ENCODE data around the gene SMPX. TPM values are rescaled to one million over a fixed set of nuclear protein-coding genes. Genes with fewer than 3 reads are reported as not detected.

Gene SMPX
- total RNA-seq, 1 experiment from 2014 or later: not detected

DNA sequence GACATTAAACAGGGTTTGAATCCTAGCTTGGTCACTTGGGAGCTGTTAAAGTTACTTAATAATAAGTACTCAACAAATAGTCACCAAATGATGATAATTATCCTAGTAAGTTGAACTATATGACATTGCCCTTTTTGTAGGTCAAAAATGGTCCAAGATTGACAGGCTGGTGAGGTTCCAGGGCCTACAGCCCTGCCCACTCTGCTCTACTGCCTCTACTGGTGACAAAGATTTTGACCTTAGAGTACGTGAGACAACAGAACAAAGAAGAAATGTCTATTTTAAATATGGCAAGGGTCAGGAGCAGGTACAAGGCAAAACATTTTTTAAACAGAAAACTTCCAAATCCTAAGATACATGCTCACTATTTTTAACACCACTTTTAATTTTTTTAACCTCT, 572 bp upstream of the SMPX start:
- no peaks in the 10 kb centered on the region for H3K9me3 ChIP-seq (ENCODE audit: insufficient read depth, low read depth)
- no peak overlapping the region for H3K4me2 ChIP-seq
- ChIA-PET CTCF (no interaction called here), POLR2A (ENCODE audit: unreplicated experiment) (interaction anchor here (0.6 kb wide), 1 partner anchor 592 kb away, joined by 3 read pairs; no protein-coding TSS in a partner anchor)
- BruUV-seq (replicated peaks): no TSS peak
- H3K4me1 ChIP-seq (replicated peaks; ENCODE audit: insufficient read depth): no peaks in the 10 kb centered on the region
- H3F3A ChIP-seq (ENCODE audit: insufficient read depth, low read depth): no peaks in the 10 kb centered on the region
- intact Hi-C loops (cut with micrococcal nuclease; ENCODE audit: unreplicated experiment): no loop called here
- no peaks in the 10 kb centered on the region for H3K27me3 ChIP-seq (ENCODE audit: insufficient read depth, low read depth)
- no peak overlapping the region for H2AFZ ChIP-seq
- no peak overlapping the region for H3K4me3 ChIP-seq
- no peak for DNase-seq
- H3K27ac ChIP-seq: no peak overlapping the region
- no peaks in the 10 kb centered on the region for H3K36me3 ChIP-seq (ENCODE audit: low read depth)
- H4K20me1 ChIP-seq (ENCODE audit: insufficient read depth): no peaks in the 10 kb centered on the region
- TF ChIP-seq, protein P1, sequence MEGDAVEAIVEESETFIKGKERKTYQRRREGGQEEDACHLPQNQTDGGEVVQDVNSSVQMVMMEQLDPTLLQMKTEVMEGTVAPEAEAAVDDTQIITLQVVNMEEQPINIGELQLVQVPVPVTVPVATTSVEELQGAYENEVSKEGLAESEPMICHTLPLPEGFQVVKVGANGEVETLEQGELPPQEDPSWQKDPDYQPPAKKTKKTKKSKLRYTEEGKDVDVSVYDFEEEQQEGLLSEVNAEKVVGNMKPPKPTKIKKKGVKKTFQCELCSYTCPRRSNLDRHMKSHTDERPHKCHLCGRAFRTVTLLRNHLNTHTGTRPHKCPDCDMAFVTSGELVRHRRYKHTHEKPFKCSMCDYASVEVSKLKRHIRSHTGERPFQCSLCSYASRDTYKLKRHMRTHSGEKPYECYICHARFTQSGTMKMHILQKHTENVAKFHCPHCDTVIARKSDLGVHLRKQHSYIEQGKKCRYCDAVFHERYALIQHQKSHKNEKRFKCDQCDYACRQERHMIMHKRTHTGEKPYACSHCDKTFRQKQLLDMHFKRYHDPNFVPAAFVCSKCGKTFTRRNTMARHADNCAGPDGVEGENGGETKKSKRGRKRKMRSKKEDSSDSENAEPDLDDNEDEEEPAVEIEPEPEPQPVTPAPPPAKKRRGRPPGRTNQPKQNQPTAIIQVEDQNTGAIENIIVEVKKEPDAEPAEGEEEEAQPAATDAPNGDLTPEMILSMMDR (conservative IDR thresholded peaks at IDR 0.05): no peak
- TF ChIP-seq EZH2 (IDR thresholded peaks at IDR 0.05; ENCODE audit: low read depth): no peak
- no peaks in the 10 kb centered on the region for H3K9me2 ChIP-seq (ENCODE audit: insufficient read depth)
- no peaks in the 10 kb centered on the region for H3K79me2 ChIP-seq (ENCODE audit: low read depth)

DNA sequence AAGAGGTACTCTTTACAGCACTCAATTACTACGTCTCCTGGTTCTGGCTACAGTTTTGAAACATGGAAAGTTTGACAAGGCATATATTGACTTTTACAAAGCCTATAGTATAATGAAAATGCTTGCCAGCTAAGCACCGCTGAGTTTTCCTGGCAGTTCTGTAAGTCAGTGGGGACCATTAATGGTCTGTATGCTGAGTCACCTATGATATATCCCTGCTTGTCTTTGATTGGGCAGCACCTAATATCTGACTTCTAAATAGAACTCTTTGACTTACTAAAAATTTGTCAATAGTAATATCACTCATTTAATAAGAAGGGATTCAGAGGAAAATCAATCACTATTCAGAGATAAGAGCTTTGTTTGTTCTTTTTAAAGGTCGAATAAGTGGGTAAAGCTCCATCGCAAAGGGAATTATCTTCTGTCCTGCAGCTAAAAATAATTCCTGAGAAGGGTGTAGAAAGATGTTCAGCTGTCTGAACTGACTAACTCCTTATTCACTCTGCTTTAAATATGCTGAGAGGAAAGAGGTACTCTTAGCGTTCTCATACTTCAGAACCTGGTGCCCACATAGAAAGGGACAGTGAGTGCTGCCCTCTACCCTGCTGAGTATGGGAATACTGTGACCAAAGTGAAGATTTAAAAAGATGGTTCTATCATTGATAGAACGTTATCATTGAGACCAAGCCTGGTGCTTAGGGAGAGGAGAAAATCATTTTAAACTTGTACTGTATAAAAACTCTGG, 959 bp downstream of the SMPX start:
- no peak for DNase-seq
- H3K27ac ChIP-seq: no peak overlapping the region
- H3K36me3 ChIP-seq (ENCODE audit: low read depth): no peaks in the 10 kb centered on the region
- H3F3A ChIP-seq (ENCODE audit: insufficient read depth, low read depth): no peaks in the 10 kb centered on the region
- H3K9me3 ChIP-seq (ENCODE audit: insufficient read depth, low read depth): no peaks in the 10 kb centered on the region
- H3K4me2 ChIP-seq: no peak overlapping the region
- intact Hi-C loops (cut with micrococcal nuclease; ENCODE audit: unreplicated experiment): no loop called here
- no peaks in the 10 kb centered on the region for H3K9me2 ChIP-seq (ENCODE audit: insufficient read depth)
- no peaks in the 10 kb centered on the region for H3K27me3 ChIP-seq (ENCODE audit: insufficient read depth, low read depth)
- H3K79me2 ChIP-seq (ENCODE audit: low read depth): no peaks in the 10 kb centered on the region
- TF ChIP-seq EZH2 (IDR thresholded peaks at IDR 0.05; ENCODE audit: low read depth): no peak
- TF ChIP-seq, protein P1 (conservative IDR thresholded peaks at IDR 0.05): no peak
- H3K4me3 ChIP-seq: no peak overlapping the region
- no peak overlapping the region for H2AFZ ChIP-seq
- POLR2A ChIA-PET (ENCODE audit: unreplicated experiment): no interaction called here
- no TSS peak for BruUV-seq (replicated peaks)
- CTCF ChIA-PET: no interaction called here
- H3K4me1 ChIP-seq (replicated peaks; ENCODE audit: insufficient read depth): no peaks in the 10 kb centered on the region
- no peaks in the 10 kb centered on the region for H4K20me1 ChIP-seq (ENCODE audit: insufficient read depth)

DNA sequence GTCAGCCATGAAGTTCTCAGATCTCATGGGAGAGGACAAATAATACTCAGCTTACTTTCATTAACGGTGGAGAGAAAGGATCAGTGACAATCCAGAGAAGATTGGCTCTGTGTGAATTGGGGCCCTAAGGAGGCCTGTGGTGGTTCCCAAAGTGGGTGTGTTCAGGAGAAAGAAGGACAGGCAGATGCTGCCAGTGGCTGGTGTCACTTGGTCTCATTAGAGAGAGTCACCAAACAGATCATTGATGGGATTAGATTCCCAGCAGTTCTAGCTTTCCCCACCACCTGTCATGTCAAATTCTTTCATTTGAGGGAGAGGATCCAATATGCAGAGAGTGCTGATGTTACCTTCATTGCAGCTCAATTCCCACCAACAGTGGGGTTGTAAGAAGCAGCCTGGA, 8.0 kb downstream of the SMPX start:
- POLR2A ChIA-PET (ENCODE audit: unreplicated experiment): no interaction called here
- no peaks in the 10 kb centered on the region for H3K79me2 ChIP-seq (ENCODE audit: low read depth)
- H3K36me3 ChIP-seq (ENCODE audit: low read depth): no peaks in the 10 kb centered on the region
- no peak overlapping the region for H3K4me3 ChIP-seq
- no peaks in the 10 kb centered on the region for H4K20me1 ChIP-seq (ENCODE audit: insufficient read depth)
- H3K4me1 ChIP-seq (replicated peaks; ENCODE audit: insufficient read depth): no peaks in the 10 kb centered on the region
- intact Hi-C loops (cut with micrococcal nuclease; ENCODE audit: unreplicated experiment): no loop called here
- H3K9me3 ChIP-seq (ENCODE audit: insufficient read depth, low read depth): no peaks in the 10 kb centered on the region
- no peak overlapping the region for H3K27ac ChIP-seq
- TF ChIP-seq, protein P1 (conservative IDR thresholded peaks at IDR 0.05): no peak
- TF ChIP-seq EZH2 (IDR thresholded peaks at IDR 0.05; ENCODE audit: low read depth): no peak
- BruUV-seq (replicated peaks): no TSS peak
- CTCF ChIA-PET: no interaction called here
- no peak for DNase-seq
- H3F3A ChIP-seq (ENCODE audit: insufficient read depth, low read depth): no peaks in the 10 kb centered on the region
- H3K9me2 ChIP-seq (ENCODE audit: insufficient read depth): no peaks in the 10 kb centered on the region
- H3K27me3 ChIP-seq (ENCODE audit: insufficient read depth, low read depth): no peaks in the 10 kb centered on the region
- no peak overlapping the region for H3K4me2 ChIP-seq
- no peak overlapping the region for H2AFZ ChIP-seq
